IMR-90 (cell line): Measurements from ENCODE around the gene BRD1. TPM values are rescaled to one million over a fixed set of nuclear protein-coding genes. Genes with fewer than 3 reads are reported as not detected.

Experiments used
- ATAC-seq: fragments of 200-7000 bp; cut with Tn5 transposase; 2 replicates; pipeline ENCODE4 v1.9.1; 2020; ENCODE audit warnings: low read depth, mild to moderate bottlenecking, moderate library complexity
- BruUV-seq: library from RNA; stranded (reverse); fragments of 400-500 nt; replicated peaks from 2 replicates; lab custom pipeline; 2021; lab: Mats Ljungman, UMichigan
- CTCF ChIA-PET: fragments of 300-600 bp; formaldehyde crosslinking; extraction: SDS; loops from one replicate; lab custom pipeline; 2021; ENCODE audit warnings: antibody characterized with exemption; lab: Yijun Ruan, JAX
- POLR2A ChIA-PET: fragments of 300-600 bp; sonication (Branson Sonifier 250); formaldehyde crosslinking; loops from one replicate; lab custom pipeline; 2022; ENCODE audit warnings: antibody characterized with exemption; ENCODE audit not compliant: unreplicated experiment; lab: Charles Lee
- DNase-seq: peaks from one replicate; pipeline ENCODE4 v3.0.0; 2013
- H2AFZ ChIP-seq: replicated peaks from 2 replicates; pipeline ENCODE3; 2013; ENCODE audit warnings: low read length, mild to moderate bottlenecking; ENCODE audit not compliant: poor library complexity
- H2AK5ac ChIP-seq: 2 replicates; pipeline ENCODE4 v1.6.1; 2013; ENCODE audit warnings: low read depth, low read length, inconsistent platforms
- H2AK9ac ChIP-seq: replicated peaks from 2 replicates; pipeline ENCODE3; 2013; ENCODE audit warnings: mild to moderate bottlenecking, low read depth, low read length, moderate library complexity; ENCODE audit not compliant: poor library complexity
- H2BK120ac ChIP-seq: 2 replicates; pipeline ENCODE4 v1.6.1; 2013; ENCODE audit warnings: low read depth, low read length, inconsistent platforms
- H2BK15ac ChIP-seq: 3 replicates; pipeline ENCODE4 v1.6.1; 2013; ENCODE audit warnings: low read depth, low read length, inconsistent platforms
- H2BK20ac ChIP-seq: 2 replicates; pipeline ENCODE4 v1.6.1; 2013; ENCODE audit warnings: low read depth, mild to moderate bottlenecking, inconsistent platforms, low read length, moderate library complexity
- H2BK5ac ChIP-seq: 2 replicates; pipeline ENCODE4 v1.6.1; 2013; ENCODE audit warnings: mild to moderate bottlenecking, low read depth, low read length, inconsistent platforms; ENCODE audit not compliant: poor library complexity, severe bottlenecking
- H3K14ac ChIP-seq: replicated peaks from 2 replicates; pipeline ENCODE4 v1.6.1; 2013; ENCODE audit warnings: low read depth, low read length, inconsistent platforms
- H3K18ac ChIP-seq: 2 replicates; pipeline ENCODE4 v1.6.1; 2013; ENCODE audit warnings: low read depth, low read length, control low read depth
- H3K23ac ChIP-seq: 2 replicates; pipeline ENCODE4 v1.6.1; 2013; ENCODE audit warnings: low read depth, low read length, inconsistent platforms
- H3K27ac ChIP-seq: 2 replicates; pipeline ENCODE4 v1.5.1; 2013; ENCODE audit warnings: mild to moderate bottlenecking, control low read depth, low read length; ENCODE audit not compliant: insufficient read depth
- H3K27me3 ChIP-seq: 2 replicates; pipeline ENCODE4 v1.6.1; 2013; ENCODE audit warnings: low read length; ENCODE audit not compliant: control insufficient read depth, insufficient read depth
- H3K36me3 ChIP-seq: 2 replicates; pipeline ENCODE4 v1.6.1; 2013; ENCODE audit warnings: low read length, mixed read lengths; ENCODE audit not compliant: control insufficient read depth, insufficient read depth
- H3K4ac ChIP-seq: 2 replicates; pipeline ENCODE4 v1.6.1; 2013; ENCODE audit warnings: low read depth, low read length, inconsistent platforms
- H3K4me1 ChIP-seq: 2 replicates; pipeline ENCODE4 v1.6.1; 2013; ENCODE audit warnings: low read length, mixed read lengths; ENCODE audit not compliant: control insufficient read depth, insufficient read depth
- H3K4me2 ChIP-seq: 2 replicates; pipeline ENCODE4 v1.6.1; 2013; ENCODE audit warnings: low read depth, mild to moderate bottlenecking, control low read depth, low read length, moderate library complexity
- H3K4me3 ChIP-seq: 2 replicates; pipeline ENCODE4 v1.5.1; 2013; ENCODE audit warnings: low read depth, mild to moderate bottlenecking, control low read depth, low read length, moderate library complexity; ENCODE audit not compliant: insufficient read depth
- H3K56ac ChIP-seq: 2 replicates; pipeline ENCODE4 v1.6.1; 2013; ENCODE audit warnings: low read length, inconsistent platforms; ENCODE audit not compliant: insufficient read depth; ENCODE audit errors: extremely low read depth
- H3K79me1 ChIP-seq, 2 experiments: 2 replicates each; pipeline ENCODE4 v1.6.1; 2013; ENCODE audit warnings: low read length in 2 of 2, inconsistent platforms in 1 of 2, low read depth in 1 of 2
- H3K9ac ChIP-seq: 2 replicates; pipeline ENCODE4 v1.6.1; 2013; ENCODE audit warnings: low read depth, low read length, control low read depth
- H3K9me1 ChIP-seq: 2 replicates; pipeline ENCODE4 v1.6.1; 2013; ENCODE audit warnings: low read length, inconsistent platforms; ENCODE audit not compliant: insufficient read depth
- H3K9me3 ChIP-seq: 2 replicates; pipeline ENCODE4 v1.6.1; 2013; ENCODE audit warnings: low read length; ENCODE audit not compliant: control insufficient read depth, insufficient read depth
- H4K20me1 ChIP-seq: 2 replicates; pipeline ENCODE4 v1.6.1; 2013; ENCODE audit warnings: low read length, inconsistent platforms; ENCODE audit not compliant: insufficient read depth
- H4K5ac ChIP-seq: 2 replicates; pipeline ENCODE4 v1.6.1; 2013; ENCODE audit warnings: mild to moderate bottlenecking, low read depth, low read length, control low read depth
- H4K8ac ChIP-seq, 2 experiments: 2 replicates each; pipeline ENCODE4 v1.6.1; 2013; ENCODE audit warnings: low read depth in 2 of 2, low read length in 2 of 2, control low read depth in 1 of 2, inconsistent platforms in 1 of 2
- H4K91ac ChIP-seq: 2 replicates; pipeline ENCODE4 v1.6.1; 2013; ENCODE audit warnings: low read depth, low read length, inconsistent platforms; ENCODE audit not compliant: insufficient read depth
- CEBPB ChIP-seq: IDR thresholded peaks from 2 replicates; pipeline ENCODE4 v1.6.1; 2012; ENCODE audit warnings: low read depth, low read length, improper control_type of control experiment
- FOS ChIP-seq: fragments of 150-350 bp; IDR thresholded peaks from 2 replicates; pipeline ENCODE4 v1.6.1; 2016; ENCODE audit warnings: low read depth, low read length
- MAFK ChIP-seq: IDR thresholded peaks from 2 replicates; pipeline ENCODE4 v1.6.1; 2012; ENCODE audit warnings: low read depth, low read length, improper control_type of control experiment
- MAZ ChIP-seq: IDR thresholded peaks from 2 replicates; pipeline ENCODE4 v1.6.1; 2012; ENCODE audit warnings: low read depth, mild to moderate bottlenecking, low read length, improper control_type of control experiment, moderate library complexity, borderline replicate concordance
- NFE2L2 ChIP-seq: fragments of 150-350 bp; IDR thresholded peaks from 2 replicates; pipeline ENCODE4 v1.6.1; 2016; ENCODE audit warnings: low read depth, mild to moderate bottlenecking, low read length
- POLR2A ChIP-seq: IDR thresholded peaks from 2 replicates; pipeline ENCODE4 v1.6.1; 2012; ENCODE audit warnings: mild to moderate bottlenecking, low read depth, low read length
- SMC3 ChIP-seq: fragments of 150-350 bp; IDR thresholded peaks from 2 replicates; pipeline ENCODE4 v1.6.1; 2016; ENCODE audit warnings: low read depth, mild to moderate bottlenecking, antibody characterized with exemption, low read length, moderate library complexity
- WGBS, 2 experiments: methylation state at CpG; one replicate each; pipeline versions ENCODE4 v1.1.5 to v1.1.7; 2013; ENCODE audit warnings: missing lambda C conversion rate in 2 of 2; ENCODE audit not compliant: insufficient read length in 1 of 2; ENCODE audit errors: extremely low coverage in 2 of 2; 5-methylcytosine and 5-hydroxymethylcytosine counted together
- dilution Hi-C: fragments of 300-500 bp; cut with HindIII; formaldehyde crosslinking; loops from one replicate; pipeline ENCODE4 v1.14.3; 2018; ENCODE audit warnings: low sequenced_read_pairs; ENCODE audit not compliant: unreplicated experiment
- in situ Hi-C: fragments of 300-500 bp; cut with MboI; formaldehyde crosslinking; loops from 3 replicates; pipeline ENCODE4 v1.14.3; 2019; ENCODE audit warnings: low sequenced_read_pairs, inconsistent platforms, mixed read lengths
- intact Hi-C: fragments of 100-400 bp; cut with micrococcal nuclease; formaldehyde crosslinking; loops from 2 replicates; pipeline ENCODE4 v1.10.0; 2022
- polyA plus RNA-seq, 3 experiments: library from polyadenylated mRNA; depleted of rRNA; stranded (reverse); fragments of >200 nt; gene quantifications; 2 replicates each; pipeline ENCODE4 v1.2.3, GENCODE V29; 2012; ENCODE audit warnings: low replicate concordance in 1 of 3
- total RNA-seq: library from RNA; depleted of rRNA; stranded (reverse); fragments of >200 nt; gene quantifications from 2 replicates; pipeline ENCODE4 v1.2.3, GENCODE V29; 2012
- TF ChIP-seq, protein P1 (sequence below): fragments of 150-350 bp; IDR thresholded peaks from 2 replicates; pipeline ENCODE4 v1.6.1; 2017; ENCODE audit warnings: mild to moderate bottlenecking, antibody characterized with exemption, low read length, low read depth
- TF ChIP-seq, protein P2 (sequence below): fragments of 150-350 bp; IDR thresholded peaks from 2 replicates; pipeline ENCODE4 v1.6.1; 2016; ENCODE audit warnings: low read depth, mild to moderate bottlenecking, low read length, moderate library complexity, borderline replicate concordance

Gene BRD1
- total and polyA plus RNA-seq, 2 of the 4 experiments (the other 2 are of a cell fraction) = 10.0 to 10.6 TPM

DNA sequence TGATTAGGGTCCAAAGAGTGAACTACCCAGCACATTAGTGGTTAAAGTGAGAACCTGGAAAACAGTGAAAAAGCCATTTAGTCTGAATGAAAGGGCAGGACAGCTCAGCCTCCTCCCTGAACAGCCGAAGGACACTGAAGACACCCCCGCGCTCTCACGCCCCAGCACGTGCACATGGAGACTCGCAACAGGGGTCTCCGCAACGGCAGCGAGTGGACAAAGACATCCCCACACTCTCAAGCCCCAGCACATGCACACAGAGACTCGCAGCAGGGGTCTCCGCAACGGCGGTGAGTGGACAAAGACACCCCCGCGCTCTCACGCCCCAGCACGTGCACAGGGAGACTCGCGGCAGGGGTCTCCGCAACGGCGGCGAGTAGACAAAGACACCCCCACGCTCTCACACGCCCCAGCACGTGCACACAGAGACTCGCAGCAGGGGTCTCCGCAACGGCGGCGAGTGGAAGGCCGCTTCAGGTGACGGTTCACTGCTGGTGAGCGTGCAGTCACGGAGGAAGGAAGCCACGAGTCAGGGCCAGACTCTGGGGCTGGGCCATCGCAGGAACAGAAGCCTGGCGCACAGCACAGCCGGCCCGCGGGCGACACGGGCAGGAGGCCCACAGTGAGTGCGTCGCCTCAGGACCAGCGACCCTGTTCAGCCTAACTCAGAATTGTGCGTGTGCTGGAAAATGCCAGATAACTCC, 43.6 kb downstream of the BRD1 start:
- DNase-seq (no peak), ATAC-seq (no peak)
- Histone ChIP-seq H3K14ac (no peak overlapping the region), H3K18ac (no peak overlapping the region), H3K9ac (no peak overlapping the region), H3K36me3 (peaks cover 59% of the 10 kb centered on the region), H2AK5ac (no peak overlapping the region), H4K91ac (no peak overlapping the region), H3K4me3 (no peak overlapping the region), H2BK5ac (no peak overlapping the region), H3K56ac (no peak overlapping the region), H2BK120ac (no peak overlapping the region), H2BK15ac (no peak overlapping the region), H2AFZ (no peak overlapping the region), H3K9me3 (no peaks in the 10 kb centered on the region), H3K27ac (no peak overlapping the region), H3K23ac (no peak overlapping the region), H4K8ac (no peak overlapping the region), H3K79me1 (peaks cover 6 to 74% of the 10 kb centered on the region in 2 experiments; a peak in 3 of 4 replicates), H3K4ac (no peak overlapping the region), H2BK20ac (no peak overlapping the region), H4K5ac (no peak overlapping the region), H2AK9ac (no peak overlapping the region), H3K4me2 (no peak overlapping the region), H3K27me3 (no peaks in the 10 kb centered on the region), H3K4me1 (peaks cover 7% of the 10 kb centered on the region), H3K9me1 (0 out of 2 replicates have a peak, but pooled peaks cover 4% of the 10 kb centered on the region), H4K20me1 (peaks cover 85% of the 10 kb centered on the region)
- BruUV-seq = no TSS peak
- ChIA-PET POLR2A (no interaction called here), CTCF (no interaction called here)
- intact Hi-C loops = no loop called here
- in situ Hi-C loops = no loop called here
- no peak for TF ChIP-seq FOS
- no peak for TF ChIP-seq CEBPB
- TF ChIP-seq, protein P1, sequence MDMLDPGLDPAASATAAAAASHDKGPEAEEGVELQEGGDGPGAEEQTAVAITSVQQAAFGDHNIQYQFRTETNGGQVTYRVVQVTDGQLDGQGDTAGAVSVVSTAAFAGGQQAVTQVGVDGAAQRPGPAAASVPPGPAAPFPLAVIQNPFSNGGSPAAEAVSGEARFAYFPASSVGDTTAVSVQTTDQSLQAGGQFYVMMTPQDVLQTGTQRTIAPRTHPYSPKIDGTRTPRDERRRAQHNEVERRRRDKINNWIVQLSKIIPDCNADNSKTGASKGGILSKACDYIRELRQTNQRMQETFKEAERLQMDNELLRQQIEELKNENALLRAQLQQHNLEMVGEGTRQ = no peak
- TF ChIP-seq POLR2A = no peak
- TF ChIP-seq MAFK = no peak
- no peak for TF ChIP-seq SMC3
- TF ChIP-seq, protein P2, sequence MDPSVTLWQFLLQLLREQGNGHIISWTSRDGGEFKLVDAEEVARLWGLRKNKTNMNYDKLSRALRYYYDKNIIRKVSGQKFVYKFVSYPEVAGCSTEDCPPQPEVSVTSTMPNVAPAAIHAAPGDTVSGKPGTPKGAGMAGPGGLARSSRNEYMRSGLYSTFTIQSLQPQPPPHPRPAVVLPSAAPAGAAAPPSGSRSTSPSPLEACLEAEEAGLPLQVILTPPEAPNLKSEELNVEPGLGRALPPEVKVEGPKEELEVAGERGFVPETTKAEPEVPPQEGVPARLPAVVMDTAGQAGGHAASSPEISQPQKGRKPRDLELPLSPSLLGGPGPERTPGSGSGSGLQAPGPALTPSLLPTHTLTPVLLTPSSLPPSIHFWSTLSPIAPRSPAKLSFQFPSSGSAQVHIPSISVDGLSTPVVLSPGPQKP = no peak
- TF ChIP-seq NFE2L2 = no peak
- no peak for TF ChIP-seq MAZ
- WGBS, 2 experiments = 94% methylated on average over 25 of the region's 47 CpGs; no CpG with 5 or more reads in 1 of the 2 experiments
- dilution Hi-C loops = no loop called here
